ENCODE data around the gene ZNHIT6.
"Not testable (repeated sequence)": the region's sequence is repeated elsewhere in the genome, so short reads cannot be mapped to it uniquely, and the experiment has no call there.

ZNHIT6 gene

DNA sequence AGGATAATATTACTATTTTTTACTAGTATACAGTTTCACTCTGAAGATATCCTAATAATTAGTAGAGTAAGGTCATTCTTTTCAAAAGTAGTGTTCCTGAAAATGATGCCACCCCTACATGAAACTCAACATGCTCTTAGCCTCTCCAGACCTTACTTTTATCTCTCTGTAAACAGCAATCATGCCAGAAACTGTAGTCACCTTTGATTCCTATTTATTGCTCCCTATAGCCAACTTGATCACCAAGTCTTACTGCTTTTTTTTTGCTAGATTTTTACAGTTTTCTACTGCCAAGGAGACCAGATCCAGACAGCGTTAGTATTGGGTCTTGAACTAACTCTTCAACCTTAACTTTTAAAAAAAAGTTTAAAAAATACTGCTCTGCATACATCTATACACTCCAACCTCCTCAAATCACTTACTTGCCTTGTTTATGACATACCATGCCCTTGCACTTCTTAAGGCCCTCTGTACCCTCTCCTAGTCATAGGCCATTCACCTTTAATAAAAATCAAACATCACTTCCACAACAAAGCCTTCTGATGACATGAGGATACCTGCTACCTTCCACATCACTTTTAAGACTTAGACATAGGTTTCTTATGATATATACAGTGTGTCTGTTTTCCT lies 36.1 kb downstream of the ZNHIT6 start:
- DNase-seq (ENCODE audit: low read depth in 2 of 2), result no peak

DNA sequence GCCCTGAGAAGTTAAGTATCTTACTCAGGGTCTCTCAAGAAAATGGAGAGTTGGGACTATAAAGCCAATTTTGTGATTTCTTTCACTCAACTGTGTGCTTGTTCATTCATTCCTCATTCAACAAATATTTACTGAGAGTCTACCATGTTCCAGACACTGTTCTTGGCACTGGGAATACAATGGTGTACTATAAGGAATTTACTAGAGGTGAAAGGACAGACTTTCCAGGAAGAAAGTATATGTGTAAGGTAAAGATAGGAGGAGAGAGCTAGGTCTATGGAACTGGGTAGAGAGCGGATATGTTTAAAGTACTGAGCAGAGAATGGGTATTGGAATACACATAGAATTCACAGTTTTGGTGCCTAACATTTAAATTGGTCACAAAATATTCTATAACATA lies 42.3 kb downstream of the ZNHIT6 start:
- no peak for DNase-seq (ENCODE audit: low read depth in 2 of 2)

DNA sequence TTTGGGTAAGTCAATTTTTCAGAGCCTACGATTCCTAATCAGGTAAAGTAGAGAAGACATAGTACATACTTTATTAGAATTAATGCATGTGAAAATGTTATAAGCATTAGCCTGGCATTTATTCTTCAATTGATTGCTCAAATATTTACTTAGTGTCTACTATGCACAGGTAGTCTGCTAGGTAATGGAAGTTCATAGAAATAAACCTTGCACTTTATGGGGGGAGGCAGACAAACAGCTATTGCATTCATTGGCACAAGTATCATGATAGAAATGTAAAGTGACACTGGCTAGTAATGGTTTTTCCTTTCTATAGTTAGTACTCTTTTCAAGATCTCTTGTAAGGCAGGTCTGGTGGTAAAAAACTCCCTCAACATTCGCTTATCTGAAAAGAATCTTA lies 44.9 kb downstream of the ZNHIT6 start:
- no peak for DNase-seq (ENCODE audit: low read depth in 2 of 2)

- no peak for DNase-seq (ENCODE audit: low read depth in 2 of 2)
Observed at GRCh38 chr1:85661767-85662166, 46.5 kb downstream of the ZNHIT6 start.

GRCh38 chr1:85660541-85660940 lies 47.7 kb downstream of the ZNHIT6 start:
- DNase-seq (ENCODE audit: low read depth in 2 of 2), result no peak

DNA sequence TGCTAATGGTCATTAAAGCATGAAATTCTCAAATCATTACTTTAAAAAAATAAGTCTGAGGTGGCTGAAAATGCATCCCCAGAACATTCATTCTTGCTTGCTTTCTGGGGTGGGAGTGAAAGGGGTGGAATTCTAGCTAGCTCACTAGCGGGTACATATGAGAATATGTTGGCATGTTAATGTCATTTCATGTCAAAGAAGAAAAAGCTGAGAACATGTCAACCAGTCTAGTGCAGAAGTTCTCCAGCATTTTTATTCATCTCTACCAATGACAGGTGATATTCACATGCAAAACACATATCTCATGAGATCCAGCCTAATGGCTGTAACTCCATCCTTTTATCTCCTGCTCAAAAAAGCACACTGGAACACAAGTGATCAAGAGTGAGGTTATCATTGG lies 49.1 kb downstream of the ZNHIT6 start:
- DNase-seq (ENCODE audit: low read depth in 2 of 2), result no peak

DNA sequence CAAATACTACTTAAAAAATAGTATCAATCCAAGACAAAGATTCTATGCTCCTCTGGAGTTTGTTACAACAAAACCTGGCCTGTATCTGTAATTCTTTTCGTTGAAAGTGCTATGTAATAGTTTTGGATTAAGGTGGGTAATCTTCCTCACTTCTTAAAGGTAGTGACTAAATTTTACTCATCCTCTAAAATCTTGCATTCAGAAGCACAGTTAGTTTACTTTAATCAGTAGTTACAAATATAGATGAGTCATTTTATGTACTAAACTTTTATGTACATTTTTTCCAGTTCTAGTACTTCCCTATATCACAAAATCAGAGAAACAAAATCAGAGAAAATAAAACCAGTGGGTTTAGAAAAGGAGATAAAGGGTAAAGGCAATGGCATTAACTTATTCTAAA lies 51.3 kb downstream of the ZNHIT6 start:
- no peak for DNase-seq (ENCODE audit: low read depth in 2 of 2)

GRCh38 chr1:85656256-85656655 lies 52.0 kb downstream of the ZNHIT6 start:
- DNase-seq (ENCODE audit: low read depth in 2 of 2), result no peak

DNA sequence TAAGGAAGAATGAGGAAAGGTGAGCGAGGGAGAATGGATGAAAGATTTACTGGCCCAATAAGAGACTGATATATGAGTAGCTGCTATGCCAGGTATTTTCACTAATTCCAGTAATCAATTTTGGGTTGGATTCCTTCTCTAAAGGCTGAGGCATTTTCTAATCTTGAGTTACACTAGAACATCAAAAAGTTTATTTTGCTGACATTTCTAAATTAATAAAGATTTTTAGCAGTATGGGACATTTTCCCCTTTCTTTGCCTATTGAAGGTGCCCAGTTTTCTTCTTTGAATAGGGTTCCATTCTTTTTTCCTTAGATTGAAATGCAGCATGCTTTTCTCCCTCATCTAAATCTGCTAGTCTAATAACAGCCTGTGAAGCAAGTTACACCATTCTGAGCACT lies 52.9 kb downstream of the ZNHIT6 start:
- no peak for DNase-seq (ENCODE audit: low read depth in 2 of 2)

DNA sequence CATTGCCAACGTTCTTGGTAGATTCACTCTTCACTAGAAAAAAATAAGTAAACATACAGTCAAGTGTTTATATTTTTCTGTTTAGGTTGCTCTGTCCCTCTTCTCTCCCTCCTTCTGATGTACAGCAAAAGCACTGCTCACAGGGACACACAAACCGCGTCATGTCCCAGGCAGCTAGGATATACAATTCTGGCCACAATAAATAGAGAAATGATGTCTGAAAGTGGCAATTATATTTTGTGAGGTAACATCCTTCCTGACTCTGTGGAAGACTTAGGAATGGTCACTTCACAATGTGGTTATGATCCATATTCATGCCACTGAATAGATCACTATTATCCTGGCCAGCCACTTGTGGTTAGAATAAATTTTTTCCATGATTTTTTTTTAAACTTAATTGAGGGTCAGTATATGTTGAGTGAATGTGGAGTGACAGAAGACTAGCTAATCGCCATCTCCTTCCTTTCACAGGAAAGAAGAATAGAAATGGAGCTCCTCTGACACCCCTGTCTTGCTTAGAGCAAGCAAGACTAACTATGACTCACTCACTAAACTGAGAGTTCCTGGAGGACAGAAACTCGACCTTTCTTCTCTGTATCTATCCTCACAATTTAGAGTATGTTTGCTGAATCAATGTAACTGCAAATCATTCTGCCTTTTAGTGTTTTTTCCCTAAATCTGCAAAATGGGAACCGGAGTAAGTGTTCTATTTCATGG lies 54.0 kb downstream of the ZNHIT6 start:
- no peak for DNase-seq (ENCODE audit: low read depth in 2 of 2)

DNA sequence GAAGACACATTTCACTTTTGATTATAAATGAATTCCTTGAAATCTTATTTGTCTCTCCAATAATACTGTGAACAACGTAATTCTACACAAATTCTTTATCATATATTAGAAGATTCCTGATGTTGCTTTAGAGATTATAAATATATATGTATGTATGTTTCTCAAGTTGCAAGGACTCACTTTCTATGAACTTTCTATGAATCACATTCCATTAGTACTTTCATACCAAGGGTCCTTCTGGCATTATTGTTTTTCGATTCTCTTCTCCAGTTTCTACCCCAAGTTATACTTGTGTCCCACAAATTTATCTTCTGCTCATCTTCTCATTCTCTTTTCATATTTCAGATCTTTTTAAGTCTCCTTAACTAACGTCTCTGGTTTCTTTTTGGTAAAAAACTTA lies 55.9 kb downstream of the ZNHIT6 start:
- DNase-seq (ENCODE audit: low read depth in 2 of 2), result no peak

DNA sequence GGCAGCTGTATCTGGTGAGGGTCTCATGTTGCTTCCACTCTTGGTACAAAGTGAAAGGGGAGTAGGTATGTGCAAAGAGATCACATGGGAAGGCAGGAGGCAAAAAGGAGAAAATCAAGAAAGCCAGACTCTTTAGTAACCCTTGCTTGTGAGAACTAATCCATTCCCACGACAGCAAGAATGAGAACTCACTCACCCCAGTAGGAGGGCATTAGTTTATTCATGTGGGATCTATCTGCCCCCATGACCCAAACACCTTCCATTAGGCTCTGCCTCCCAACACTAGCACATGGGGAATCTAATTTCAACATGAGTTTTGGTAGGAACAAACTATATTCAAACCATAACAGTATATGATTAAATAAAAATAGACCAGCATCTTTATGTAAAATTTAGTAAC lies 57.6 kb downstream of the ZNHIT6 start:
- DNase-seq (ENCODE audit: low read depth in 2 of 2), result no peak

DNA sequence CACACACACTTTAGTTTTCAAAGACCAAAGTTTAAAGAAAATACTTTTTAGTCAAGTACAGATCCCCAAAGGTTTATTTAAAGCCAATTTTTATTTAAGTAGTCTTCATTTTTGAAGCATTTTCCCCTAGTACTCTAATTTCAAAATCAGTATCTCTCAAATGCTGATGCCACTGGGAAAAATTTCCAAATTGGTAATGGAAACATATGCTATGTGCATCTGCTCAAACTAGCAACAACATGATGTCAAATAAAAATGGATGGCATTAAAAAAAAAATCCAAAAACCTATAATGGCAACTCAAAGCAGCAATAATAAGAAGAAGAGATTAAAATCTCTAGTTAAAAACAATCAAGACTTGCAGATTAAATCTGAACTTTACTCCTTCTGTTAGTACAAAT lies 58.6 kb downstream of the ZNHIT6 start:
- DNase-seq (ENCODE audit: low read depth in 2 of 2), result no peak

DNA sequence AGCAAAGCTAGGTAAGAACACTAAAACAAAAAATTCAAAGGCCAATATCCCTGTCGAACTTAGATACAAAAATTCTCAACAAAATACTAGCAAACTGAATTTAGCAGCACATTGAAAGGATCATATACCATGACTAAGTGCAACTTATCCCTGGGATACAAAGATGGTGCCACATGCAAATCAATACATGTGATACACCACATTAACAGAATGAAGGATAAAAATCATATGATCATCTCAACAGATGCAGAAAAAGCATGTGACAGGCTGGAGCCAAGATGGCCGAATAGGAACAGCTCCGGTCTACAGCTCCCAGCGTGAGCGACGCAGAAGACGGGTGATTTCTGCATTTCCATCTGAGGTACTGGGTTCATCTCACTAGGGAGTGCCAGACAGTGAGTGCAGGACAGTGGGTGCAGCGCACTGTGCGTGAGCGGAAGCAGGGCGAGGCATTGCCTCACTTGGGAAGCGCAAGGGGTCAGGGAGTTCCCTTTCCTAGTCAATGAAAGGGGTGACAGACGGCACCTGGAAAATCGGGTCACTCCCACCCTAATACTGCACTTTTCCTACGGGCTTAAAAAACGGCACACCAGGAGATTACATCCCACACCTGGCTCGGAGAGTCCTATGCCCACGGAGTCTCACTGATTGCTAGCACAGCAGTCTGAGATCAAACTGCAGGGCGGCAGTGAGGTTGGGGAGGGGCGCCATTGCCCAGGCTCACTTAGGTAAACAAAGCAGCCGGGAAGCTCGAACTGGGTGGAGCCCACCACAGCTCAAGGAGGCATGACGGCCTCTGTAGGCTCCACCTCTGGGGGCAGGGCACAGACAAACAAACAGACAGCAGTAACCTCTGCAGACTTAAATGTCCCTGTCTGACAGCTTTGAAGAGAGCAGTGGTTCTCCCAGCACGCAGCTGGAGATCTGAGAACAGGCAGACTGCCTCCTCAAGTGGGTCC lies 66.4 kb downstream of the ZNHIT6 start:
- not testable (repeated sequence) for DNase-seq (ENCODE audit: low read depth in 2 of 2)

DNA sequence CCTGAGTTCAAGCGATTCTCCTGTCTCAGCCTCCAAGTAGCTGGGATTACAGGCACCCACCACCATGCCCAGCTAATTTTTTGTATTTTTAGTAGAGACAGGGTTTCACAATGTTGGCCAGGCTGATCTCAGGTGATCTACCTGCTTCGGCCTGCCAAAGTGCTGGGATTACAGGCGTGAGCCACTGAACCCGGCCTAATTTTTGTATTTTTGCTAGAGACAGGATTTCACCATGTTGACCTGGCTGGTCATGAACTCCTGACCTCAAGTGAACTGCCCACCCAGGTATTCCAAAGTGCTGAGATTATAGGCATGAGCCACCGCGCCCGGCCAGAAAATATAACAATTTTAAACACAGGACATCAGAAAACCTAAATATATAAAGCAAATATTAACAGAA lies 68.3 kb downstream of the ZNHIT6 start:
- DNase-seq (ENCODE audit: low read depth in 2 of 2), result not testable (repeated sequence)

DNA sequence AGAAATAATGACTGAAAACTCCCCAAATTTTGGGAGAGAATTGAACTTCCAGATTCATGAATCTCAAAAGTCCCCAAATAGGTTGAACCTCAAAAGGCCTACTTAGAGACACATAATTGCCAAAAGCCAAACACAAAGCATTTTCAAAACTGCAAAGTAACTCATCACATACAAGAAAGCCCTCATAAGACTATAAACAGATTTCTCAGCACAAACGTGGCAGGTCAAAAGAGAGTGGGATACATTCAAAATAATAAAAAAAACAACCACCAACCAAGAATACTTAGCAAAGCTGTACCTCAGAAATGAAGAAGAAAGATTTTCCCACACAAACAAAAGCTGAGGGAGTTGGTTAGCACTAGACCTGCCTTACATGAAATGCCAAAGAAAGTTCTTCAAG lies 69.8 kb downstream of the ZNHIT6 start:
- DNase-seq (ENCODE audit: low read depth in 2 of 2), result no peak

- DNase-seq (ENCODE audit: low read depth in 2 of 2), result no peak
Observed at GRCh38 chr1:85630493-85630892, 77.7 kb downstream of the ZNHIT6 start.

DNA sequence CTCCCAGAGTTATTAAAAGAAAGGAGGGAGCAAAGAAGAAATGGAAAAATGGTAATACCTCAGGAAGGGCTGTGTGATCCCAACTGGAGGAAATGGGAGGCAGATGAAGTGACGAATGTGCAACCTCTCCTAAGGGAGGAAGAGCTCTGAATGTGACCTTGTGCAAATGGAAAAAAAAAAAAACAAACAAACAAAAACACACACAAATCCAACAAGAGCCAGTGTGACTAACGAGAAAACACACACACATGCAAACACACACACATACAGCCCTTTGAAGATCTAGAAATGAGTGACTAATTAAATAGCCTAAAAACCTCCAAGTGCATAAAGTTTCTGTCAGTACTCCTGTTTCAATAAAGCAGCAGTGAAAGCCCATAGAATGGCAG lies 78.7 kb downstream of the ZNHIT6 start:
- DNase-seq (ENCODE audit: low read depth in 2 of 2), result no peak

DNA sequence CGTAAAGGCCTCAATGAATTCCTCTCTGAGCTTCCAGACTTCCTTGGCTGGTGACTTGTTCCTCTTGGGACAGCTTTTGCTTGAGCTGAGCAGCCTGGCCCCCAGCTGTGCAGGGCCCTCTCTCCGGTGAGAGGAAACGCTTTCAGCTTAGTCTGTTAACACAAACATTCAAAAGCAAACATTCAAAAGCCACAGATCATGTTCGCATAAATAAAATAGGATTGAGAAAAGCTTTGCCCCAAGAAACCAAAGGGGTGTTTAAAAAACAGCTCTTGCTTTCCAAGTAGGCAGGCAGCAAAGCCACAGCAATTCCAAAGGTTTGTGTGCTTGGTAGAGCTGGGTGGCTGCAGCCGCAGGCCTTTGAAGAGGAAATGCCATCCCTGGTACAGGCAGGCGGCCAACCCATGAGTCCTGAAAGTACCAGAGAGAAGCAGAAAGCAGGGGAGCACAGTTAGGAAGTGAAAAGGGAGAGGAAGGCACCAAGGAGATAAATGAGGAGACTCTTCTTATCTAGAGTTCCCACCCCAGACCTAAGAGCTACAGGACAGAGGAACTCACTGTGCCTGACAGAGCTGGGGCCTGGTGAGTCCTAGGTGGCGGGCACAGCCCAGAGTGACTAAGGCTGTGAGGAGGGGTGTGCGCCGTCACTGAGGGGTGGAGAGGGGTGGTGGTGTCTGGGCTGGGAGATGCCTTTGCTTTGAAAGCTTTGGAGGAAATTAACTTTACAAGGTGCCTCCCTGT lies 79.3 kb downstream of the ZNHIT6 start:
- DNase-seq (ENCODE audit: low read depth in 2 of 2), result no peak

DNA sequence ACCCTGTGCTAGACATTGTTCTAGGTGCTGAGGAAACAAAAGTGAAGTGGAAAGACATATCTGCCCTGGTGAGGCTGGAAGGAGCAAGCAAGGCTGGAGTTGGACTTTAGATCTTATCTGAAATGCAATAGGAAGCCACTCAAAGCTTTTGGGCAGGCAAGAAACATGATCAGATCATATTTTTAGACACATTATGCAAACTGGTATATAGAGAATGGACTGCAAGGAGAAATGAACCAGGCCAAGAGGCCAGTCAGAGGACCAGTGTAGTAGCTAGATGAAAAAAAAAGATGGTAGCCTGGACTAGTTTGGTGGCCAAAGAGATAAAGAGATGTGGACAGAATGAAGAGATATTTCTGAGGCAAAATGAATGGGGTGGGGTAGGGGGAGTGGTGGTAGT lies 81.4 kb downstream of the ZNHIT6 start:
- no peak for DNase-seq (ENCODE audit: low read depth in 2 of 2)

DNA sequence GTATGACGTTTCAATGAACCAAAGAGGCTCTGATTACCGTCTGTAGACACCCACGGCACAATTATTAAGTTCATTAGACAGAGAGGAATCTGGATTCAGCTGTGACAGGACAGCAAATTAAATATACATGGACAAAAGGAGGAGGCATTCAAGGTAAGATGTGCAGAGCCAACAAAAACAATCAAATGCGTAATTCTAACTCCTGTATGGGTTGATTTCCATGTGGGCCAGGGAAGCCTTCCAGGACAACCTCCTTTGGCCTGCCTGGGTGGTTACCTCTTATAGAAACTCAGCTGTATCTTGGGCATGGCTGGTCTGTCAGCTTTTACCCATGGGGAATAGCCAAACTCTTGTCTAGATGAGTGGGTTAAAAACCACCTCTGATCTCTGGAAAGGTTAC lies 83.9 kb downstream of the ZNHIT6 start:
- DNase-seq (ENCODE audit: low read depth in 2 of 2), result no peak

GRCh38 chr1:85623061-85623471 lies 85.2 kb downstream of the ZNHIT6 start:
- DNase-seq (ENCODE audit: low read depth in 2 of 2), result no peak

Data from stimulated activated CD8-positive, alpha-beta memory T cell treated with anti-CD3 and anti-CD28 coated beads, Interleukin-2, amount 100 ng/mL, for 1 hour (primary cell).